Measurements from ENCODE around the gene SYT11.
"Not testable (repeated sequence)": the region's sequence is repeated elsewhere in the genome, so short reads cannot be mapped to it uniquely, and the experiment has no call there.

The SYT11 gene

DNA sequence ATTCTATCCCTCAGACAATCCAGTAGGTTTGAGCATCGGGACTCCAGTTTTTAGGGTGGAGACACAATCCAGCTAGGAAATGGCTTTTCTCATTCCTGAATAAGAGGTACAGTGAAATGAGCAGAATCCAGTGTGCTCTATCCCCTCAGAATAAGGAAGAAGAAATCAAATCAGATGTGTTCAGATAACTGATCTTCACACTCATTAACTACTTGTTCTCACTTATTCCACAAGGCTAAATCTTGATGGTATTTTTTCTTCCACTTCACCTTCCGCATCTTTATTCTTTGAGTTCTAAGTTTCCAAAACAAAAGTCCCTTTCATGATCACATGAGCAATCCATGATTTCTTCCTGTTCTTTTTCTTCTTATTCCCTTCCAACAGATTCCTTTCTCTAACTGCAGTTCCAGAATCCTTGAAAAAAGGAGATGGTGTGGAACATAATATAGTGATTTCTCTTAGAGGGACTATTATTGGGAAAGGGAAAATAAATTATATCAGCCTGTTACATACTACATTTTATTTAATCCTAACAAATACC, 1.7 kb downstream of the SYT11 start:
- no peak for DNase-seq (ENCODE audit: low read depth)

DNA sequence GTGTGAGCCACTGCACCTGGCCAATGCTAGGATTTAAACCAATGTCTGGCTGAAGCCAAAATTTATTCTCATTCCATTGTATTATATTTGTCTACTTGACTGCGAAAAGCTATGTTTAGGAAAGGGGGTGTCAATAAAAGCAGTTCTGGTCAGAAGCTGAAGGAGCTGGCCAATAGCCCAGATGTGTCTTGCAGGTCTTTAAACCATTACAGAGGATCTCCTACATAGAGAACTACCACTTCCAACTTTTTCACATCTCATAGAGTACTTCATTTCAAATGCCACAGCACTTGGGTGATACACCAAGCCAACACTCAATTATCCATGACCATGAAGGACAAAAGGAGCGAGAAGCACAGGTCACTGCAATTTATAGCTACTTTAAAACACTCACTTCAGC, 2.5 kb downstream of the SYT11 start:
- DNase-seq (ENCODE audit: low read depth) = no peak

DNA sequence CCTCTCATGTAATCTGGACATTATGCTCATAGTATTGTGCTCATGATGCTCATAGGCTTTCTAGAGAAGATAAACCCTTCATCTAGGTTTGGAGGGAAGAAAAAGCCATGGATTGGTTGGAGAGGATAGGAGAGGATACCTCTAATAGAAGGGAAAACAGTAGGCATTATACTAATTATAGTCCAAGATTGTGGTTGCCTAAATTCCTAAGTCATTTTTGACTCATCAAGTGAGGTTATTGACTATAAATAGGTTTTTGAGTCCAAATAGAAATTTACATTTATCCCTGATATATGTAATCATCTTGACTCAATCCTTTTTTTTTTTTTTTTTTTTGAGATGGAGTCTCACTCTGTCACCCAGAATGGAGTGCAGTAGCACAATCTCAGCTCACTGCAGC, 5.0 kb downstream of the SYT11 start:
- DNase-seq (ENCODE audit: low read depth) = no peak

DNA sequence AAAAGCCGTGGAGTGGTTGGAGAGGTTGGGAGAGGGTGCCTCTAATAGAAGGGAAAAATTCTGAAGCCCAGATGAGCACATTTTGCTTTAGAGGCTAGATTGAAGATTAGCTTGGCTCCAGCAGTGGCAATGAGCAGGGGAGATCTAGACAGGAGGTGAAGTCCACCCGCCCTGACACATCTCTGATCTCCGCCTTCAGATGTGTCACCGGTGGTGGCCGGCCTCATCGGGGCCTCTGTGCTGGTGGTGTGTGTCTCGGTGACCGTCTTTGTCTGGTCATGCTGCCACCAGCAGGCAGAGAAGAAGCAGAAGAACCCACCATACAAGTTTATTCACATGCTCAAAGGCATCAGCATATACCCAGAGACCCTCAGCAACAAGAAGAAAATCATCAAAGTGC, 8.4 kb downstream of the SYT11 start:
- DNase-seq (ENCODE audit: low read depth) = no peak

DNA sequence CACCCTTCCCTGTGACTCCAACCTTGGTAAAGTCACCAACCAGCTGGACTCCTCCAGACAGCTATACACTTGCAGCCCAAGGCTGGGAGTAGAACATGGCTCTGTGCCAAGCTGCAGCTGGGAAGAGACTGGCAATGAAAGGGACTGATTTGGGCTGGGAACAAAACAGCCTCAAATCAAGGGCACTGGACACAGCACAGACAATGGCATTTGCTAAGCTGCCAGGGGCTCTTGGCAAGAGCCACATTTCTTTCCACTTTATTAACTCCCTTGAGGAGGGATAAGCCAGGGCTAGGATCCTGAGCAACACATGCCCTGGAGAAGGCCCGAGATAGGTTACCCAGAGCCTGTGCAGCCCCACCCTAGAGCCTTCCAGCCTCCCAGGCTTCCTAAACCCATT, 12.0 kb downstream of the SYT11 start:
- no peak for DNase-seq (ENCODE audit: low read depth)

DNA sequence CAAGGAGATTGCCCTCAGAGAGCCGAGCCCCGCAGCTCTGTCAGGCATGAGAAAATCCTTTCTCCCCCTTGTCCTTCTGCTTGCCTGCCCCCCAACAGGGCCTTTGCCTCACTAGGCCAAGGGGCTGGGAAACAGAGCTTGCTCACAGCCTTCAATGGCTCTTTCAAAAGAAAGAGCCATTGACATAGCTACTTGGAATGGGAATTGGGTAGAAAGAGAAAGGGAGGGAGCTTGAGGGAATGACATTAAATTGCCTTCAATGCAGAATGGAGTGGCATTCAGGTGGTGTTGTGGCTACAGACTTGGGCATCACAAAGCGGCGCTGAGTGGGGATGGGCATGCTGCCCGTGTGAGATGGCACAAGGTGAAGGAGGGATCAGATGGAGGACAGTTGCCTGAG, 13.2 kb downstream of the SYT11 start:
- DNase-seq (ENCODE audit: low read depth) = no peak

DNA sequence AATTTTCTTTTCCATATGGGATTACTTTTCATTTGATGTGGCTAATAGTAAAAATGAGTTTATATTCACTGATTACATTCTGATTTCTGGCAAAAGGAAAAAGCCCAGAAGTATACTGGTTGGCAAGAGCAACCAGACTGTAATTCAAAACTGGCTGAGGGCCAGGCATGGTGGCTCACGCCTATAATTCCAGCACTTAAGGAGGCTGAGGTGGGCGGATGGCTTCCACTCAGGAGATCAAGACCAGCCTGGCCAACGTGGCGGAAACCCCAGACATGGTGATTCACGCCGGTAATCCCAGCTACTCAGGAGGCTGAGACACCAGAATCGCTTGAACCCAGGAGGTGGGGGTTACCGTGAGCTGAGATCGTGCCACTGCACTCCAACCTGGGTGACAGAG, 14.5 kb downstream of the SYT11 start:
- DNase-seq (ENCODE audit: low read depth) = no peak

DNA sequence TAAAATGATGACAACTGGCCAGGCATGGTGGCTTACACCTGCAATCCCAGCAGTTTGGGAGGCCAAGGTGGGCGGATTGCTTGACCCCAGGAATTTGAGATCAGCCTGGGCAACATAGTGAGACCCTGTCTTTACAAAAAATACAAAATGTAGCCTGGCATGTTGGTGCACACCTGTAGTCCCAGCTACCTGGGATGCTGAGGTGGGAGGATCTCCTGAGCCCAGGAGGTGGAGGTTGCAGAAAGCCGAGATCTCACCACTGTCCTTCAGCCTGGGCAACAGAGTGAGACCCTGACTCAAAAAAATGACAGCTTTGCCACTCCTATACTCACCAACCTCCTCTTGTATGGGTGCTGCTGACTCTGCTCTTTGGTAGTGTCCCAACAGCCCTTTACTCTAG, 18.6 kb downstream of the SYT11 start:
- no peak for DNase-seq (ENCODE audit: low read depth)

DNA sequence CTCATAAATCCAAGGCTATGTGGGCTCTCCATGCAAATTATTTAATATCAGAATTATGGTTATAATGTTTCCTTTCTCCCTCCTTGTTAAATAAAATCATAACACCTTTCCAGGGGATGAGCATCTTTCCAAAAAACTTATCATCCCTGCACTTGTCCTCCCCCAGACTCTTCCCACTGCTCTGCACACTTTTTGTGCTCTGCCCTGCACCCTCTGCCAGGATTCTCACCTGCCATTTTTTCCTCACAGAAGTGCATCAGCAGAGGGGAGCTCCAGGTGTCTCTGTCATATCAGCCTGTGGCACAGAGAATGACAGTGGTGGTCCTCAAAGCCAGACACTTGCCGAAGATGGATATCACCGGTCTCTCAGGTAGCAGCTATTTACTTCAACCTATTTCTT, 20.9 kb downstream of the SYT11 start:
- DNase-seq (ENCODE audit: low read depth) = no peak

DNA sequence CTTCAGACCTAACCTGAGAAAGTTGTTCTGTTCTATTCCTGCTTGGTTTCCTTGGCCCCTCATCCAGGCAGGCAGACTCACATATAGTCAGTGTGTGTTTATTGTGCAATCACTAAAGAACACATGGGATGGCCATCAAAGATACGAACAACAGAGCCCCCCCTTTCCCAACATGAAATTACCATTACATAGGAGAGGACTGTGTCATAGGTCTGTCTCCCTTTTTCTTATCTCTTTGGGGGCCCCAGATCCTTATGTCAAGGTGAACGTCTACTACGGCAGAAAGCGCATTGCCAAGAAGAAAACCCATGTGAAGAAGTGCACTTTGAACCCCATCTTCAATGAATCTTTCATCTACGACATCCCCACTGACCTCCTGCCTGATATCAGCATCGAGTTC, 21.6 kb downstream of the SYT11 start:
- no peak for DNase-seq (ENCODE audit: low read depth)

DNA sequence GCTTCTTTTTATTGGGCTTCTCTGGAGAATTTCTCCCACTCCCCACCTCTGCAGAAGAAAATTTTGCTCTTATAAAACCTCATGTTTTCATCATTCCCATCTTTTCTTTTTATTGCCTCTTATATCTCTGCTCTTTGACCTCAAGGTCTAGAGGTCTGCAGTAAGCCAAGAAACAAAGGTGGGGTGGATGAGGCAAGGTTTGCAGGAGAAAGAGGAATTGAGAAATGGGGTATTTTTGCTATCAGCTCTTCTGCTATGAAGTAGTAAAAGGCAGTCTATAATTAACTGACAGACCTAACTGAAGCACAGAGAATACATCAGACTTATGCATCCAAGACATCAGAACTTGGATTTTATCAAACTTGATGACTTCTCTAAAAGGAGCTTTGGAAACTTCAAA, 22.9 kb downstream of the SYT11 start:
- DNase-seq (ENCODE audit: low read depth) = no peak

DNA sequence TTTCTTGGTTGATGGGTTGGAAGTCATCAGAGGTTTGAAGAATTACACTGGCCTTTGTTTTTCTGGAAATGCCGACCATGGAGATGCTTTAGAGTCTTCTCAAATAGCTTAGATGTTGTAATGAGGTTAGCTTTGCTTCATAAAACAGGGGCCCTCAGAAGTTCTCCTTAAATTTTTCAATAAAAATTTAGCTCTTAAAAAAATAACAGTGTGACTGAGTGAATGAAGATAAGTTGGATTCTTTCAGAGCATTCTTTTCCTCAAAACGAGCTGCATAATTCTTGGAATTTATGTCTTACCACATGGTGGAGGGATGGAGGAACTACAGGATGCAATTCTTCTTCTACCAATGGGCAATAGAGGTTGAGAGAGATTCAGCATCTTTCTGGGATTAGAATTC, 23.4 kb downstream of the SYT11 start:
- no peak for DNase-seq (ENCODE audit: low read depth)

DNA sequence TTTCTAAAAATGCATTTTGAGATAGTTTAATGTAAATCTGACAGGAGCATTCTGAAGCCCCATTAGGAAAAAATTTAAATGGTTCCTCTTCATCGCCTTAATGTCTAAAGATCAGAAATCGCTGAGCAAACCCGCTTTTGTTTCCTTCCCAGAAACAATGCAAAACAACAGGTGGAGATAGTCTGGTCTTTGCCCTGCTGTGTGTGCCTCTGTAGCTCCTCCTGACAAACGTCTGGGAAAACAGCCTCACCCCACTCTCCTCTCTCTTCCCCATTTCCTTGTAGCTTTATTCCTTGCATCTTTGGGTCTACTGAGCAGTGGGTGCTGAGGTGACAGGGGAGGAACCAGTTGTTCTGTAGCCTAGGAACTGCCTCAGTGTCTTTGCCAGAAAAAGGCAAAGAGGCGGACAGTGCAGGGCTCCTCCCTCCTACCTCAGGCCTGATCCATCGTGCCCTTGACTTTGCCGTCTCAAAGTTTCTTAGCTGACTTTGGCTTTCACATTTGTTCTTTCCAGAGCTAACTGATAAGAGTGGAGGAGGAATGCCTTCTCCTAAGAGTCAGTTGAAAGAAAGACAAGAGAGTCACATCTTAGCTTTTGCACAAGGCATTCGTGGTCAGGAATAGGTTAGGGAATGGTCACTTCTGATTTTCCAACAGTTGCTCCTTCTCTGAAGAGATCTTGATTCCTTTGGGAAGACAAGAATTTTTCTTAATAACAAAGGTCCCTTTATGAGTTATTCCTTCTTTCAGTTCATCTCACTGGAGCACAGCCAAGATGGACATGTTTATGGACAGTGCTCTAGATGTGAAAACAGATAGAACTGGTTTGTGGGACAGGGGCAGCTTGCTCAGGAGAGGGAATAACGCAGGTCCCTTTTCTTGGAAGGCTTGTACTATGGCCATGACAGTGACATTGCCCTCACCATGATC, 24.9 kb downstream of the SYT11 start:
- no peak for DNase-seq (ENCODE audit: low read depth)

DNA sequence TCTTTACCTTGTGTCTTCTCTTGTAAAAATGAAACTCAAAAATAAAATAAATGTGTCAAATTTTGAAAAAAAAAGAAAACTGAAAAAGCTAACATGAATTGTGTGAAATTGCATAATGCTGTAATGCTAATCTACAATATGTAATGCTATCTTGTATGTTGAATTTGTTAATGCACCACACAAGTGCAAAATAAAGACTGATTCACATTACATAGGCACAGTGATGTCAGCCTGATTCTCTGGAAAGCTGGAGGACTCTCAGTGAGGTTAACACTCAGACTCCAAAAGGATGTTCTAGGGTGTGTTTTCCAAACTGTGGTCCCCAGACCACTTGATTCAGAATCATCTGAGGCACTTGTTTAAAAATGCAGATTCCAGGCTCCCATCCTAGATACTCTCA, 25.6 kb downstream of the SYT11 start:
- no peak for DNase-seq (ENCODE audit: low read depth)

DNA sequence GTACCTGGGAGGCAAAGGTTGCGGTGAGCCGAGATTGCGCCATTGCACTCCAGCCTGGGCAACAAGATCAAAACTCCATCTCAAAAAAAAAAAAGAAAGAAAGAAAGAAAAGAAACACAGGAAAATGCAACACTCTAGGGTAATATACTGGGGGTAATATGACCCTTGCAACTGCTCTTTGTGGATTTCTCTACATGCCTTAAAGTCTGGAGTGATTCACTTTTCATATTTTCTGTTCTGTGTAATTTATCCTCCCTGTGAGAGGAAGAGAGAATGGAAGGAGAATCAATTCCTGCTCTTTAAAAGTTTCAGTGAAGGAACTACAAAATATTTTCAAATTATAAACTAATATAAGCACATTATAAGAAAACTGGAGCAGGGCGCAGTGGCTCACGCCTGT, 29.1 kb downstream of the SYT11 start:
- no peak for DNase-seq (ENCODE audit: low read depth)

DNA sequence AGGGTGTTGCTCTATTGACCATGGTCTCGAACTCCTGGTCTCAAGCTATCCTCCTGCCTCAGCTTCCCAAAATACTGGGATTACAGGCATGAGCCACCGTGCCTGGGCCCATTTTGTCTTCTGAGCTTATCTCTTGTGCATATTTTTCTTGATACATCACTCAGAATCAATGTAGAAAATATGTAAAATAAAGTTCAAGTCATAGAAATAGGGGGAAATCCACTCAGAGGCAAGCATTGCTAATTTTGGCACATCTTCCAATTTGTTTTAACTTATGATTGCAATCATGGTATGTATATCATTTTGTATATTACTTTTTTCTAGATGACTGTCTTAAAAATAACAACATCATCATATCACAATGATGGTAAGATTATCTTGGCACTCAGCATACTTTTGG, 30.2 kb downstream of the SYT11 start:
- DNase-seq (ENCODE audit: low read depth) = no peak

DNA sequence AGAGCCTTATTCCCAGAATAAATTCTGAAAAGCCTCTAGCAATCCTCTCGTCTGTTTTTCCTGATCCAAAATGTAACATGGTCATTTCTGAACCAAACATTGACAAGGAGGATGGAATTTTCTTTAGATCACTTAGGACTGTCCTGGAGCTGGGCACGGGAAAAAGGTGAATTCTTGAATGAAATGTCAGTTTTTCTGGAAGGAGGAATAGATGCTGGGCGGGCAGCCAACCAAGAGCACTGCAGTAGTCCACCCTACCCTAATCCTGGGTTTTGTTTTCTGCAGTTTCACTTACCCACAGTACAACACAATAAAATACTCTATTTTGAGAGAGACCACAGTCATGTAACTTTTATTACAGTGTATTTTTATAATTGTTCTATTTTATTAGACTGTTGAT, 30.9 kb downstream of the SYT11 start:
- no peak for DNase-seq (ENCODE audit: low read depth)

DNA sequence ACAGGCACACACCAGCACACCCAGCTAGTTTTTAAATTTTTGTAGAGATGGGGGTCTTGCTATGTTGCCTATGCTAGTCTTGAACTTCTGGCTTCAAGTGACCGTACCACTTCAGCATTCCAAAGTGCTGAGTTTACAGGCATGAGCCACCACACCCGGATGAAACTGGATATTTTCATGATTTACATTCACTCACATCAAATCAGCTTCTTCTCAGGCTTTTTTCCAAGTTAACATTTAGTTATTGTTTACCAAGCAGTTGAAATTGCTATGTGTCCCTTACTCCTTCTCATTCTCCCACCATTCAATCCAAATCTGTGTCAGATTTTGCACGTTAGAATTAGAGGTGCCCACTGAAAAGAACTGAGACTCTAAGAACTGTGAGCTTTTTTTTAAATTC, 33.4 kb downstream of the SYT11 start:
- no peak for DNase-seq (ENCODE audit: low read depth)

DNA sequence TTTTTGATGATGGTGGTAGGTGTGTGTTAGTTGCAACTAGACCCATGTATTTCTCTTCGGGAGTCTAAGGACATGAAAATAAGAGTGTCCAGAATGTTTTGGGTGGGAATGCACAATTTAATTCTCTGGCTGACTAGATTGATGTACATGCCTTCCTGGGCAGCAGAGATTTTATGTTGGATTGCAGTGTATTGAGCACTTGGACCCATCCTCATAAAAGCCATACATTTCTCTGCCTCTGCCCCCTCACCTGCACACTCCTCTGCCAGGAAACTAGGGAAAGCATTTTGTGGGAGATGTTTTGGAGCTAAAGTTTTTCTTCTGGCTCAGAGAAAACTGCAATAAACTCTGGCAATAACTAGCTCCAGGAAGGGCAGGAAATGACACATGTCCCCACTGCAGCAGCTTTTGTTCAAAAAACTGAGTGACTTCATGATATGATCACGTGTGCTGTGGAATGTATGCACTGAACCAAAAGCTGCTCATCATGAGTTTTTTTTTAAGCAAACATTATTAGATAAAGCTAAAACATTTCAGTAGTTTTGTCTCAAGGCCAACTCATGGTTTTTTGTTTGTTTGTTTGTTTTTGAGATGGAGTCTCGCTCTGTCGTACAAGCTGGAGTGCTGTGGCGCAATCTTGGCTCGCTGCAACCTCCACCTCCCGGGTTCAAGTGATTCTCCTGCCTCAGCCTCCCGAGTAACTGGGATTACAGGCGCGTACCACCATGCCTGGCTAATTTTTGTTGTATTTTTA, 34.2 kb downstream of the SYT11 start:
- DNase-seq (ENCODE audit: low read depth) = no peak

DNA sequence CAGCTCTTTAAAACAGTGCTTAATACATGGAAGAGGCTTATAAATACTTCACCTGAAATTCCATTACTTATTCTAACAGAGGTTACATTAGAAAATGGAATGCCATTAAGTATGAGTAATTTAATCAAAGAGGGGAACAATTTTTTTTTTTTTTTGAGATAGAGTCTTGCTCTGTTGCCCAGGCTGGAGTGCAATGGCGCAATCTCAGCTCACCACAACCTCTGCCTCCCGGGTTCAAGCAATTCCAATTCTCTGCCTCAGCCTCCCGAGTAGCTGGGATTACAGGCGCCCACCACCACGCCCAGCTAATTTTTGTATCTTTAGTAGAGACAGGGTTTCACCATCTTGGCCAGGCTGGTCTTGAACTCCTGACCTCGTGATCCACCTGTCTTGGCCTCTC, 36.2 kb downstream of the SYT11 start:
- not testable (repeated sequence) for DNase-seq (ENCODE audit: low read depth)

DNA sequence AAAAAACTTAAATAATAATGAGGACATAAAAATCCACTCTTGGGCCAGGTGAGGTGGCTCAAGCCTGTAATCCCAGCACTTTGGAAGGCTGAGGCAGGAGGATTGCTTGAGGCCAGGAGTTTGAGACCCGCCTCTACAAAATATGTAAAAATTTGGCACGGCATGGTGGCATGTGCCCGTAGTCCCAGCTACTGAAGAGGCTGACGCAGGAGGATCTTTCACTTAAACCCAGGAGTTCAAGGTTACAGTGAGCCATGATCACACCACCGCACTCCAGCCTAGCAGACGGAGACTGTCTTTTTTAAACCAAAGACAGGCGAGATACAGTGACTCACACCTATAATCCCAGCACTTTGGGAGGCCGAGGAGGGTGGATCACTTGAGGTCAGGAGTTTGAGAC, 37.1 kb downstream of the SYT11 start:
- DNase-seq (ENCODE audit: low read depth) = not testable (repeated sequence)

DNA sequence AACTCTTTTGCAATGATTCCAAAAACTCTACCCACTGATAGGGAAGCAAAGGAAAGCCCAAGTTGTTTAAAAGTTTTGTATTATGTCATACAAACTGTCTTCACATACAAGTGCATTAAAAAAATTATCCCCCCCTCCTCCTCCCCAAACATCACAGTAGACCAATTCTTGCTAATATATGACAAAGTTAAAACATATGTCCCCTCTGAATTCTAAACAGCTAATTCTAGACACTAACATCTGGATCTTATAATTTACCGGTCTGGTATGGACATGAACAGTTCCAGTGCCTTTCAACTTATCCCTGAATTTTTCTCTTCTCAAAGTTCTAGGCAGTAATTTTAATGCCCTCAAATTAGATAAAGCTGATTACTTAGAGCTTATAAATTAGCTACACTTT, 38.4 kb downstream of the SYT11 start:
- DNase-seq (ENCODE audit: low read depth) = no peak

DNA sequence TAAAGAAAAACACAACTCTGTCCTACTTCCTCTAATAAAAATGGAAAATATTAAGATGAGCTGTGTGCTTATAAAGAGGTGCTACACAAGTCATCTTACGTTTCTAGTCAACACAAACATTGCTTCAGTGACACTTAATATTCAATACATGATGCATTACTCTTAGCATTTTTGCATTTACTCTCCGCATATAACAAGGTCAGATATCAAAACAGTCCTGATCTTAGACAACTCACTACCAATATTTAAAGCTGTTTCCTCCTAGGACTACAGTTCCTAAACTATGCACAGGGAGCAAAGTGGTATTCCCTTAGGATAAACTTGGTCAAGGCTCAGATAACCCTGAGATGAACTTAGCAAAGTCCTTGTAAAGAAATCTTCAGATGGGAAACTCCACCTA, 39.5 kb downstream of the SYT11 start:
- DNase-seq (ENCODE audit: low read depth) = no peak
